HFF-Myc (cell line): ENCODE measurements around the gene ERI3.
A peak's percentile ranks its signal among the peaks of the same experiment; 100 is the strongest.

Source experiments
- DNase-seq: peaks from one replicate; pipeline ENCODE4 v3.0.0-alpha.2; 2011; ENCODE audit warnings: low read depth; ENCODE audit errors: extremely low read depth
- H3K4me3 ChIP-seq: replicated peaks from 2 replicates; pipeline ENCODE4 v1.5.1; 2011; ENCODE audit warnings: low read depth, mild to moderate bottlenecking, control low read depth, low read length
- CTCF ChIP-seq: IDR thresholded peaks from 2 replicates; pipeline ENCODE4 v1.5.1; 2012; ENCODE audit warnings: mild to moderate bottlenecking, low read depth, low read length, control low read depth; ENCODE audit errors: missing control alignments

Gene ERI3

GRCh38 chr1:44377925-44378784 is 23.1 kb upstream of the ERI3 start:
- H3K4me3 ChIP-seq = no peak overlapping the region
- peak; percentile 80 for TF ChIP-seq CTCF
- DNase-seq = no peak

GRCh38 chr1:44375547-44375946 is 20.5 kb upstream of the ERI3 start:
- TF ChIP-seq CTCF = no peak
- DNase-seq = no peak
- no peak overlapping the region for H3K4me3 ChIP-seq

- DNase-seq = no peak
- no peak overlapping the region for H3K4me3 ChIP-seq
- no peak for TF ChIP-seq CTCF
Observed at GRCh38 chr1:44371206-44371605, 16.1 kb upstream of the ERI3 start.

- no peak for DNase-seq
- TF ChIP-seq CTCF = no peak
- H3K4me3 ChIP-seq = no peak overlapping the region
Observed at GRCh38 chr1:44368471-44369151, 13.6 kb upstream of the ERI3 start.

GRCh38 chr1:44367944-44368343 is 12.9 kb upstream of the ERI3 start:
- H3K4me3 ChIP-seq = no peak overlapping the region
- no peak for TF ChIP-seq CTCF
- DNase-seq = no peak

GRCh38 chr1:44366371-44366975 is 11.4 kb upstream of the ERI3 start:
- TF ChIP-seq CTCF = no peak
- no peak overlapping the region for H3K4me3 ChIP-seq
- no peak for DNase-seq
